Mesenchymal stem cell (in vitro differentiated cells and primary cell): ENCODE results near the gene HTR2C.
"Not testable (repeated sequence)": the region's sequence is repeated elsewhere in the genome, so short reads cannot be mapped to it uniquely, and the experiment has no call there.

Experiments
- DNase-seq: peaks from one replicate; pipeline ENCODE4 v3.0.0-alpha.2; 2013
- H2AFZ ChIP-seq: one replicate; pipeline ENCODE4 v1.6.1; 2013; ENCODE audit warnings: low read depth, mild to moderate bottlenecking, control low read depth, inconsistent platforms, low read length, moderate library complexity
- H2AK5ac ChIP-seq: 2 replicates; pipeline ENCODE4 v1.6.1; 2013; ENCODE audit warnings: low read length, moderate library complexity, mild to moderate bottlenecking, inconsistent platforms; ENCODE audit not compliant: severe bottlenecking
- H2BK120ac ChIP-seq: one replicate; pipeline ENCODE4 v1.6.1; 2013; ENCODE audit warnings: low read depth, mild to moderate bottlenecking, inconsistent platforms, low read length, moderate library complexity
- H2BK12ac ChIP-seq, 2 experiments: one replicate each; pipeline ENCODE4 v1.6.1; 2013; ENCODE audit warnings: inconsistent platforms in 2 of 2, low read length in 2 of 2, mild to moderate bottlenecking in 2 of 2, moderate library complexity in 2 of 2, control low read depth in 1 of 2
- H2BK15ac ChIP-seq: one replicate; pipeline ENCODE4 v1.6.1; 2013; ENCODE audit warnings: mild to moderate bottlenecking, low read depth, inconsistent platforms; ENCODE audit not compliant: poor library complexity, severe bottlenecking
- H2BK5ac ChIP-seq: 2 replicates; pipeline ENCODE4 v1.6.1; 2013; ENCODE audit warnings: low read depth, mild to moderate bottlenecking, low read length, control low read depth, inconsistent platforms; ENCODE audit not compliant: poor library complexity, severe bottlenecking
- H3K14ac ChIP-seq, 2 experiments: one replicate each; pipeline ENCODE4 v1.6.1; 2013; ENCODE audit warnings: inconsistent platforms in 2 of 2, low read length in 2 of 2, control low read depth in 1 of 2, mild to moderate bottlenecking in 1 of 2, moderate library complexity in 1 of 2
- H3K18ac ChIP-seq, 2 experiments: one replicate each; pipeline ENCODE4 v1.6.1; 2013; ENCODE audit warnings: inconsistent platforms in 2 of 2, low read length in 2 of 2, control low read depth in 1 of 2, low read depth in 1 of 2, mild to moderate bottlenecking in 1 of 2
- H3K23ac ChIP-seq, 2 experiments: one replicate each; pipeline ENCODE4 v1.6.1; 2013; ENCODE audit warnings: inconsistent platforms in 2 of 2, low read length in 2 of 2, mild to moderate bottlenecking in 2 of 2, moderate library complexity in 2 of 2, control low read depth in 1 of 2
- H3K27ac ChIP-seq: 2 replicates; pipeline ENCODE4 v1.5.1; 2013; ENCODE audit warnings: mild to moderate bottlenecking, moderate library complexity, low read length, control low read depth, inconsistent platforms; ENCODE audit not compliant: poor library complexity, severe bottlenecking
- H3K27me3 ChIP-seq, 2 experiments: 2 replicates each; pipeline versions ENCODE4 v1.6.1 to v1.7.0; 2013; ENCODE audit warnings: low read length in 2 of 2, mild to moderate bottlenecking in 2 of 2, moderate library complexity in 2 of 2, control low read depth in 1 of 2, inconsistent platforms in 1 of 2; ENCODE audit not compliant: control insufficient read depth in 1 of 2, insufficient read depth in 1 of 2
- H3K36me3 ChIP-seq, 2 experiments: 2 replicates each; pipeline versions ENCODE4 v1.6.1 to v1.7.0; 2013; ENCODE audit warnings: low read length in 2 of 2, control low read depth in 1 of 2, inconsistent platforms in 1 of 2, low read depth in 1 of 2, mild to moderate bottlenecking in 1 of 2; ENCODE audit not compliant: insufficient read depth in 2 of 2, control insufficient read depth in 1 of 2
- H3K4ac ChIP-seq, 2 experiments: one replicate each; pipeline ENCODE4 v1.6.1; 2013; ENCODE audit warnings: inconsistent platforms in 2 of 2, low read length in 2 of 2, mild to moderate bottlenecking in 2 of 2, moderate library complexity in 2 of 2, control low read depth in 1 of 2, low read depth in 1 of 2
- H3K4me1 ChIP-seq: 2 replicates; pipeline ENCODE4 v1.6.1; 2013; ENCODE audit warnings: low read depth, low read length, control low read depth; ENCODE audit not compliant: control insufficient read depth, insufficient read depth
- H3K4me2 ChIP-seq: 2 replicates; pipeline ENCODE4 v1.6.1; 2013; ENCODE audit warnings: low read length, mild to moderate bottlenecking, inconsistent platforms; ENCODE audit not compliant: poor library complexity, severe bottlenecking
- H3K4me3 ChIP-seq, 2 experiments: 2 replicates each; pipeline versions ENCODE4 v1.5.1 to v1.7.0; 2013; ENCODE audit warnings: low read length in 2 of 2, mild to moderate bottlenecking in 2 of 2, control low read depth in 1 of 2, low read depth in 1 of 2; ENCODE audit not compliant: insufficient read depth in 1 of 2
- H3K79me1 ChIP-seq: replicated peaks from 2 replicates; pipeline ENCODE4 v1.6.1; 2013; ENCODE audit warnings: mild to moderate bottlenecking, control low read depth, low read length, inconsistent platforms; ENCODE audit not compliant: poor library complexity, severe bottlenecking
- H3K9ac ChIP-seq: 2 replicates; pipeline ENCODE4 v1.7.0; 2013; ENCODE audit warnings: mild to moderate bottlenecking, low read length, moderate library complexity
- H3K9me3 ChIP-seq: 2 replicates; pipeline ENCODE4 v1.7.0; 2013; ENCODE audit warnings: mild to moderate bottlenecking, low read length; ENCODE audit not compliant: control insufficient read depth
- H4K8ac ChIP-seq: one replicate; pipeline ENCODE4 v1.6.1; 2013; ENCODE audit warnings: inconsistent platforms, mild to moderate bottlenecking, low read length, moderate library complexity
- H4K91ac ChIP-seq: one replicate; pipeline ENCODE4 v1.6.1; 2013; ENCODE audit warnings: mild to moderate bottlenecking, low read length, inconsistent platforms
- WGBS: methylation state at CpG from one replicate; pipeline ENCODE4 v1.1.7; 2013; ENCODE audit warnings: mixed read lengths; 5-methylcytosine and 5-hydroxymethylcytosine counted together

The HTR2C gene

GRCh38 chrX:114930227-114930626 is 346.3 kb downstream of the HTR2C start:
- Histone ChIP-seq H2AFZ (no peak overlapping the region), H4K8ac (no peak overlapping the region), H3K4me3 (no peak overlapping the region), H3K27me3 (peaks cover 0 to 12% of the 10 kb centered on the region in 2 experiments), H2BK5ac (no peak overlapping the region), H3K4me1 (no peaks in the 10 kb centered on the region), H3K9ac (no peak overlapping the region), H3K4ac (no peak overlapping the region), H2BK15ac (no peak overlapping the region), H4K91ac (no peak overlapping the region), H3K4me2 (no peak overlapping the region), H3K9me3 (peaks cover 12% of the 10 kb centered on the region), H3K18ac (no peak overlapping the region), H3K79me1 (no peaks in the 10 kb centered on the region), H2BK120ac (no peak overlapping the region), H3K14ac (no peak overlapping the region), H3K23ac (no peak overlapping the region), H3K27ac (no peak overlapping the region), H2BK12ac (no peak overlapping the region), H3K36me3 (no peaks in the 10 kb centered on the region), H2AK5ac (no peak overlapping the region)
- DNase-seq: no peak

DNA sequence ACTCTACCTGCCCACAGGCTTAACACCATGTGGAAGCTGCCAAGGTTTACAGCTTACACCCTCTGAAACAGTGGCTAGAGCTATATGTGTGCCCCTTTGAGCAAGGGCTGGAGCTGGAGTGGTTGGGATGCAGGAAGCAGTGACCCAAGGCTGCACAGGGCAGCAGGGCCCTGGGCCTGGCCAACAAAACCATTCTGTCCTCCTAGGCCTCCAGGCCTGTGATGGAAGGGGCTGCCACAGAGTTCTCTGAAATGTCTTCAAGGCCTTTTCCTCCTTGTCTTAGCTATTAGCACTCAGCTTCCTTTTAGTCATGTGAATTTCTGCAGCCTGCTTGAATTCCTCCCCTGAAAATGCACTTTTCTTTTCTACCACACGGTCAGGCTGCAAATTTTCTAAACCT is 348.7 kb downstream of the HTR2C start:
- no peak overlapping the region for H3K14ac ChIP-seq
- H3K18ac ChIP-seq: no peak overlapping the region
- no peak overlapping the region for H3K9ac ChIP-seq
- H4K8ac ChIP-seq: no peak overlapping the region
- H3K27me3 ChIP-seq: peaks cover 0 to 6% of the 10 kb centered on the region in 2 experiments
- no peaks in the 10 kb centered on the region for H3K79me1 ChIP-seq
- H3K23ac ChIP-seq: no peak overlapping the region
- no peaks in the 10 kb centered on the region for H3K36me3 ChIP-seq
- DNase-seq: no peak
- 100% methylated on average over 1 of the region's 1 CpG for WGBS
- H3K27ac ChIP-seq: no peak overlapping the region
- no peak overlapping the region for H2BK15ac ChIP-seq
- no peak overlapping the region for H2AFZ ChIP-seq
- no peak overlapping the region for H2BK5ac ChIP-seq
- no peak overlapping the region for H2BK12ac ChIP-seq
- H2AK5ac ChIP-seq: no peak overlapping the region
- no peak overlapping the region for H3K4me3 ChIP-seq
- H3K4me1 ChIP-seq: no peaks in the 10 kb centered on the region
- H3K9me3 ChIP-seq: peaks cover 16% of the 10 kb centered on the region
- H2BK120ac ChIP-seq: no peak overlapping the region
- no peak overlapping the region for H3K4ac ChIP-seq
- H3K4me2 ChIP-seq: no peak overlapping the region
- H4K91ac ChIP-seq: no peak overlapping the region

GRCh38 chrX:114933291-114933690 is 349.4 kb downstream of the HTR2C start:
- H3K4me2 ChIP-seq, H3K36me3 ChIP-seq, H3K27me3 ChIP-seq, H3K14ac ChIP-seq, H2BK15ac ChIP-seq, H2BK12ac ChIP-seq, H3K27ac ChIP-seq, H3K4me1 ChIP-seq, H3K79me1 ChIP-seq, H3K4ac ChIP-seq, H4K8ac ChIP-seq, H2AFZ ChIP-seq, H2BK120ac ChIP-seq, H3K18ac ChIP-seq, H3K4me3 ChIP-seq, H2AK5ac ChIP-seq, H2BK5ac ChIP-seq, H3K9ac ChIP-seq, H3K23ac ChIP-seq, DNase-seq, H4K91ac ChIP-seq: not testable (repeated sequence)
- 80% methylated on average over 1 of the region's 2 CpGs for WGBS
- peaks cover 16% of the 10 kb centered on the region for H3K9me3 ChIP-seq

DNA sequence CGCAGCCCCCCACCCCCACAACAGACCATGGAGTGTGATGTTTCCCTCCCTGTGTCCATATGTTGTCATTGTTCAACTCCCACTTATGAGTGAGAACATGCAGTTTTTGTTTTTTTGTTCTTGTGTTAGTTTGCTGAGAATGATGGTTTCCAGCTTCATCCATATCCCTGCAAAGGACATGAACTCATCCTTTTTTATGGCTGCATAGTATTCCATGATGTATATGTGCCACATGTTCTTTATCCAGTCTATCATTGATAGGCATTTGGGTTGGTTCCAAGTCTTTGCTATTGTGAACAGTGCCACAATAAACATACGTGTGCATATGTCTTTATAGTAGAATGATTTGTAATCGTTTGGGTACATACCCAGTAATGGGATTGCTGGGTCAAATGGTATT is 353.2 kb downstream of the HTR2C start:
- not testable (repeated sequence) for H3K14ac ChIP-seq, H3K36me3 ChIP-seq, H3K27me3 ChIP-seq, DNase-seq, H3K79me1 ChIP-seq, H3K4me2 ChIP-seq, H3K27ac ChIP-seq, H4K8ac ChIP-seq, H2BK120ac ChIP-seq, H2AK5ac ChIP-seq, H3K4me1 ChIP-seq, H3K4ac ChIP-seq, H3K18ac ChIP-seq, H3K23ac ChIP-seq, H3K4me3 ChIP-seq, H2AFZ ChIP-seq, H3K9ac ChIP-seq, H2BK5ac ChIP-seq, H2BK15ac ChIP-seq, H2BK12ac ChIP-seq, H4K91ac ChIP-seq
- WGBS: no CpG with 5 or more reads among the region's 3 CpGs
- H3K9me3 ChIP-seq: peaks cover 16% of the 10 kb centered on the region
